ENCODE measurements around the gene NISCH. TPM values are rescaled to one million over a fixed set of nuclear protein-coding genes. Genes with fewer than 3 reads are reported as not detected.

NISCH gene
- total RNA-seq, 1 experiment from 2014 or later = 63.4 TPM

- Histone ChIP-seq H3K9me3 (ENCODE audit: control insufficient read depth, insufficient read depth, low read depth, low read length) (no peaks in the 10 kb centered on the region), H3K27ac (ENCODE audit: low read length) (no peak overlapping the region), H3K36me3 (ENCODE audit: control insufficient read depth, insufficient read depth, low read length) (no peaks in the 10 kb centered on the region), H3K4me3 (ENCODE audit: low read depth in 2 of 2, low read length in 2 of 2) (no peak overlapping the region), H3K27me3 (ENCODE audit: control insufficient read depth, insufficient read depth, low read length) (no peaks in the 10 kb centered on the region), H3K4me1 (ENCODE audit: control insufficient read depth, insufficient read depth, low read length) (no peaks in the 10 kb centered on the region)
- POLR2A ChIA-PET = no interaction called here
- 0 out of 2 replicates have a peak, but pooled peaks have one; percentile 7 for ATAC-seq
- CTCF ChIA-PET = no interaction called here
- DNase-seq (ENCODE audit: low read depth, low spot score) = no peak
- intact Hi-C loops (cut with micrococcal nuclease; ENCODE audit: unreplicated experiment) = no loop called here
- in situ Hi-C loops (cut with HindIII; ENCODE audit: low pct_unique_long_range_greater_than_20kb, low sequenced_read_pairs) = no loop called here
- TF ChIP-seq POLR2AphosphoS5 (IDR thresholded peaks at IDR 0.05; ENCODE audit: low read depth, low read length) = no peak
- no peak for TF ChIP-seq SIN3A (IDR thresholded peaks at IDR 0.05; ENCODE audit: borderline replicate concordance, insufficient read depth, low read depth, low read length)
- TF ChIP-seq CTCF (IDR thresholded peaks at IDR 0.05) = no peak
- TF ChIP-seq REST (IDR thresholded peaks at IDR 0.05; ENCODE audit: insufficient read depth in 1 of 2, low read depth in 2 of 2, low read length in 1 of 2) = no peak
- no peak for TF ChIP-seq TCF7L2 (IDR thresholded peaks at IDR 0.05; ENCODE audit: low read depth, low read length)
- no TSS peak for BruUV-seq (replicated peaks)
Observed at GRCh38 chr3:52519445-52520140, 64.2 kb downstream of the NISCH start.

GRCh38 chr3:52520141-52520667 is 64.8 kb downstream of the NISCH start:
- Histone ChIP-seq H3K9me3 (ENCODE audit: control insufficient read depth, insufficient read depth, low read depth, low read length) (no peaks in the 10 kb centered on the region), H3K27ac (ENCODE audit: low read length) (no peak overlapping the region), H3K27me3 (ENCODE audit: control insufficient read depth, insufficient read depth, low read length) (no peaks in the 10 kb centered on the region), H3K36me3 (ENCODE audit: control insufficient read depth, insufficient read depth, low read length) (no peaks in the 10 kb centered on the region), H3K4me1 (ENCODE audit: control insufficient read depth, insufficient read depth, low read length) (no peaks in the 10 kb centered on the region), H3K4me3 (ENCODE audit: low read depth in 2 of 2, low read length in 2 of 2) (no peak overlapping the region)
- BruUV-seq (replicated peaks) = no TSS peak
- ATAC-seq = no peak
- CTCF ChIA-PET = no interaction called here
- intact Hi-C loops (cut with micrococcal nuclease; ENCODE audit: unreplicated experiment) (no loop called here), in situ Hi-C loops (cut with HindIII; ENCODE audit: low pct_unique_long_range_greater_than_20kb, low sequenced_read_pairs) (no loop called here)
- TF ChIP-seq CTCF (IDR thresholded peaks at IDR 0.05) = no peak
- no peak for TF ChIP-seq TCF7L2 (IDR thresholded peaks at IDR 0.05; ENCODE audit: low read depth, low read length)
- no peak for TF ChIP-seq POLR2AphosphoS5 (IDR thresholded peaks at IDR 0.05; ENCODE audit: low read depth, low read length)
- no peak for TF ChIP-seq SIN3A (IDR thresholded peaks at IDR 0.05; ENCODE audit: borderline replicate concordance, insufficient read depth, low read depth, low read length)
- TF ChIP-seq REST (IDR thresholded peaks at IDR 0.05; ENCODE audit: insufficient read depth in 1 of 2, low read depth in 2 of 2, low read length in 1 of 2) = no peak
- POLR2A ChIA-PET = no interaction called here
- DNase-seq (ENCODE audit: low read depth, low spot score) = no peak

Measured in Panc1 (cell line).